Measurements from ENCODE around the gene OPCML.
"Not testable (repeated sequence)": the region's sequence is repeated elsewhere in the genome, so short reads cannot be mapped to it uniquely, and the experiment has no call there.

OPCML gene

GRCh38 chr11:132447761-132448160, 1084.5 kb downstream of the OPCML start:
- DNase-seq: no peak

- DNase-seq: no peak
Measured at GRCh38 chr11:132445859-132446291, 1086.4 kb downstream of the OPCML start.

- no peak for DNase-seq
Measured at GRCh38 chr11:132444911-132445310, 1087.4 kb downstream of the OPCML start.

GRCh38 chr11:132439711-132440255, 1092.5 kb downstream of the OPCML start:
- no peak for DNase-seq

- DNase-seq: no peak
Measured at GRCh38 chr11:132438418-132438817, 1093.9 kb downstream of the OPCML start.

GRCh38 chr11:132430429-132431062, 1101.8 kb downstream of the OPCML start:
- no peak for DNase-seq

- DNase-seq: no peak
Measured at GRCh38 chr11:132429685-132430084, 1102.6 kb downstream of the OPCML start.

- no peak for DNase-seq
Measured at GRCh38 chr11:132427611-132428010, 1104.7 kb downstream of the OPCML start.

- no peak for DNase-seq
Measured at GRCh38 chr11:132424433-132424832, 1107.9 kb downstream of the OPCML start.

- DNase-seq: no peak
Measured at GRCh38 chr11:132423266-132423665, 1109.0 kb downstream of the OPCML start.

- DNase-seq: no peak
Measured at GRCh38 chr11:132422722-132423121, 1109.6 kb downstream of the OPCML start.

- no peak for DNase-seq
Measured at GRCh38 chr11:132421555-132421954, 1110.7 kb downstream of the OPCML start.

GRCh38 chr11:132414451-132414850, 1117.8 kb downstream of the OPCML start:
- no peak for DNase-seq

GRCh38 chr11:132410383-132410782, 1121.9 kb downstream of the OPCML start:
- DNase-seq: no peak

- no peak for DNase-seq
Measured at GRCh38 chr11:132409573-132410355, 1122.5 kb downstream of the OPCML start.

GRCh38 chr11:132408877-132409276, 1123.4 kb downstream of the OPCML start:
- DNase-seq: no peak

GRCh38 chr11:132405728-132406127, 1126.6 kb downstream of the OPCML start:
- no peak for DNase-seq

- no peak for DNase-seq
Measured at GRCh38 chr11:132402071-132402684, 1130.1 kb downstream of the OPCML start.

- no peak for DNase-seq
Measured at GRCh38 chr11:132396318-132396717, 1136.0 kb downstream of the OPCML start.

GRCh38 chr11:132395434-132395833, 1136.9 kb downstream of the OPCML start:
- no peak for DNase-seq

- no peak for DNase-seq
Measured at GRCh38 chr11:132379540-132379939, 1152.8 kb downstream of the OPCML start.

GRCh38 chr11:132373405-132374143, 1158.7 kb downstream of the OPCML start:
- no peak for DNase-seq

GRCh38 chr11:132370114-132370513, 1162.2 kb downstream of the OPCML start:
- not testable (repeated sequence) for DNase-seq

Measured in stimulated activated CD4-positive, alpha-beta T cell treated with anti-CD3 and anti-CD28 coated beads, Interleukin-1b, Interleukin-23, amount 100 ng/mL, for 48 hours (primary cell).